ENCODE data around the gene PPP1R1C. TPM values are rescaled to one million over a fixed set of nuclear protein-coding genes. Genes with fewer than 3 reads are reported as not detected.
A peak's percentile ranks its signal among the peaks of the same experiment; 100 is the strongest.

Gene PPP1R1C
- total RNA-seq, 4 donors from 2014 or later = 0.96 to 4.3 TPM; not detected in 2

DNA sequence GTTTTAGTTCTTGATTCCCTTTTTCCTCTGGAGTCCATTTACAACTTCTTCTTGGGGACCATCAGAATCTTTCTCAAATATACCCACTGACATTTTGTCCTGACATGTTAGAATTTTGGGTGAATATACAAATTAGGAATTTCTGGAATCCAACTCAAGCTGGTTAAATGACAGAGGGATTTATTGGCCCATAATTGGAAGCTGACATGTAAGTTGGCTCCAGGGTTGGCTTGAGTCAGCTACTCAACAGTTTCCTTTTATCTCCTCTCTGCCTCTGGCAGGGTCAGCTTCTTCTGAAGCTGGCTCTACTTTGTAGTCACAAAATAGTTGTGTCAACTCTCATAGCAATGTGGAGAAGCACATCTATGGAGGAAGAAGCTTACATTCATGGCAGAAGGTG lies 36.6 kb upstream of the PPP1R1C start:
- in situ Hi-C loops (cut with MboI; ENCODE audit: low pct_ligation_motif_present in 1 of 4, low pct_unique_long_range_greater_than_20kb in 1 of 4, low sequenced_read_pairs in 3 of 4) (no loop called here), intact Hi-C loops (cut with DNase I; ENCODE audit: low total_unique reads) (no loop called here)
- no peak overlapping the region for H3K27ac ChIP-seq
- H3K36me3 ChIP-seq = no peaks in the 10 kb centered on the region
- H3K4me1 ChIP-seq = peaks cover 0 to 4% (median 0%) of the 10 kb centered on the region in 4 donors
- no peaks in the 10 kb centered on the region for H3K9me3 ChIP-seq
- TF ChIP-seq POLR2A (IDR thresholded peaks at IDR 0.05) = no peak
- H3K4me3 ChIP-seq = no peak overlapping the region
- no peak for DNase-seq
- no peaks in the 10 kb centered on the region for H3K27me3 ChIP-seq

DNA sequence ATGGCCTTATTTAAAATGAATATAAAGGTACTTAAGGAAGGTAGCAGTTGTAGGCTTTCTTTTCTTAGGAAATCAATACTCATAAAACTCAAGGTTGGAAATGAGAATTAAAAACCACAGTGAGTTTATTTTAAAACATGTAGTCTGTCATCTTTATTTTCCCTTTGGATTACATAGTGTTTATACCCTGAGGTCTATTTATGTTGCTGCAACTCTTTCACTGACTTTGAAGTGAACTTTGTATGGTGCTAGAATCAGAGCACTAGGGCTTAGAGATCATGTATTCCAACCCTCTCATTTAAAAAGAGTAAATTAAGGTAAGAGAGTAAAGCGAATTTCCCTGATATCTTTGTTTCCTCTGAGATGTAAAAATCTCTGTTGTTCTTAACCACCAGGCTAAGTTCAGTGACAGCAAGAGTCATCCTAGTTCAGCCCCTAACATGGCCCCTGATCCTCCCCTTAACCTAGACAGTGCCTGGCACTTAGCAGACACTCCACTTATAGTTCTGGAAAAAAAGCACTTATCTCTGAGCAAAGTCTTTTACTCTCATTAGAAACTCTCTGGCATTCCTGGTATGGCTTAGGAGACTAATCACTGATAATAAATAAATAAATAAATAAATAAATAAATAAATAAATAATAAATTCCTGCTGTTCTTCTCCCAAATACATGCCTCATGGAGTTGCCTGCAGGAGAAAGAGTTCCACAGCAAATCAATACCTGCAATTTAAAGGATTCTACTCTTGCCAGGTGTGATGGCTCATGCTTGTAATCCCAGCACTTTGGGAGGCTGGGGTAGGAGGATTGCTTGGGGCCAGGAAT lies 33.0 kb upstream of the PPP1R1C start:
- no peaks in the 10 kb centered on the region for H3K27me3 ChIP-seq
- peaks cover 2 to 13% (median 4%) of the 10 kb centered on the region in 4 donors for H3K4me1 ChIP-seq
- 82 to 100% methylated on average over 1 of the region's 1 CpG for WGBS, 2 donors (ENCODE audit: low coverage in 1 of 2)
- intact Hi-C loops (cut with DNase I; ENCODE audit: low total_unique reads) = no loop called here
- TF ChIP-seq POLR2AphosphoS5 (IDR thresholded peaks at IDR 0.05) (no peak), EP300 (IDR thresholded peaks at IDR 0.05; ENCODE audit: low read depth) (no peak), POLR2A (IDR thresholded peaks at IDR 0.05) (no peak)
- TF ChIP-seq, protein P1, sequence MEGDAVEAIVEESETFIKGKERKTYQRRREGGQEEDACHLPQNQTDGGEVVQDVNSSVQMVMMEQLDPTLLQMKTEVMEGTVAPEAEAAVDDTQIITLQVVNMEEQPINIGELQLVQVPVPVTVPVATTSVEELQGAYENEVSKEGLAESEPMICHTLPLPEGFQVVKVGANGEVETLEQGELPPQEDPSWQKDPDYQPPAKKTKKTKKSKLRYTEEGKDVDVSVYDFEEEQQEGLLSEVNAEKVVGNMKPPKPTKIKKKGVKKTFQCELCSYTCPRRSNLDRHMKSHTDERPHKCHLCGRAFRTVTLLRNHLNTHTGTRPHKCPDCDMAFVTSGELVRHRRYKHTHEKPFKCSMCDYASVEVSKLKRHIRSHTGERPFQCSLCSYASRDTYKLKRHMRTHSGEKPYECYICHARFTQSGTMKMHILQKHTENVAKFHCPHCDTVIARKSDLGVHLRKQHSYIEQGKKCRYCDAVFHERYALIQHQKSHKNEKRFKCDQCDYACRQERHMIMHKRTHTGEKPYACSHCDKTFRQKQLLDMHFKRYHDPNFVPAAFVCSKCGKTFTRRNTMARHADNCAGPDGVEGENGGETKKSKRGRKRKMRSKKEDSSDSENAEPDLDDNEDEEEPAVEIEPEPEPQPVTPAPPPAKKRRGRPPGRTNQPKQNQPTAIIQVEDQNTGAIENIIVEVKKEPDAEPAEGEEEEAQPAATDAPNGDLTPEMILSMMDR (IDR thresholded peaks at IDR 0.05) = no peak
- H3K36me3 ChIP-seq = no peaks in the 10 kb centered on the region
- H3K9me3 ChIP-seq = no peaks in the 10 kb centered on the region
- DNase-seq = no peak
- no peak overlapping the region for H3K27ac ChIP-seq
- in situ Hi-C loops (cut with MboI; ENCODE audit: low pct_ligation_motif_present in 1 of 4, low pct_unique_long_range_greater_than_20kb in 1 of 4, low sequenced_read_pairs in 3 of 4) = no loop called here
- H3K4me3 ChIP-seq = no peak overlapping the region

DNA sequence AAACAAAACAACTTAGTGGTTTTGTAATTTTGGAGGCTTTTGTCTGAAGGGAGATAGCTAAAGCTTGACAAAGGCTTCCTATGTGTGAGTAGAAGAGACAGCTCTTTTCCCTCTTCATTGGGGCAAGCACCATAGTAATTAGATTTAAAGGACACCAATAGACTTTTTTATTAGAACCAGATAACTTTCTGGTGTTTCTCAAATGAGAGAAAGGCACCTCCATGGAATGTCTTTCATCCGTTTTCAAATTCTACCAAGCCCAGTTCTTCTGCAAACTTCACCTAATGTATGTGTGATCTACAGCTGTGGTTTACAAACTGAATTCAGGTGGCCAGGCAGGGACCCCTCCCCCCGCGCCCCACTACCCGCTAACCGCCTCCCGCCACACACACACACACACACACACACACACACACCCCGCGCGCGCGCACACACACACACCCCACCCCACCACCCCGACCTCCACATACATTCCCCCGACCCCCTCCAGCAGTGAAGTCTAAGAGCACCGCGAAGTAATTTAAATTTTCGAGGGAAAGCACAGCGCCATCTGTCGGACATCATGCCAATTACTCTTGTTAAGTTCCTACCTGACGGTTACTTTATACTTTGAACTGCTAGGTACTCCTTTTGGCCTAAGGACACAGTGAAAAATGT lies 31.6 kb upstream of the PPP1R1C start:
- H3K4me3 ChIP-seq = peak overlapping the region in 2 of 4 donors; percentile 6 to 39
- TF ChIP-seq POLR2AphosphoS5 (IDR thresholded peaks at IDR 0.05) = no peak
- TF ChIP-seq, protein P1 (IDR thresholded peaks at IDR 0.05) = peak; percentile 51 to 70 (median 67)
- 3 to 8% methylated on average over 1 to 19 of the region's 19 CpGs for WGBS, 2 donors (ENCODE audit: low coverage in 1 of 2)
- H3K27me3 ChIP-seq = no peaks in the 10 kb centered on the region
- no peaks in the 10 kb centered on the region for H3K9me3 ChIP-seq
- no peak overlapping the region for H3K27ac ChIP-seq
- intact Hi-C loops (cut with DNase I; ENCODE audit: low total_unique reads) (no loop called here), in situ Hi-C loops (cut with MboI; ENCODE audit: low pct_ligation_motif_present in 1 of 4, low pct_unique_long_range_greater_than_20kb in 1 of 4, low sequenced_read_pairs in 3 of 4) (no loop called here)
- no peaks in the 10 kb centered on the region for H3K36me3 ChIP-seq
- DNase-seq = peak; percentile 75
- H3K4me1 ChIP-seq = peaks cover 2 to 13% (median 4%) of the 10 kb centered on the region in 4 donors

DNA sequence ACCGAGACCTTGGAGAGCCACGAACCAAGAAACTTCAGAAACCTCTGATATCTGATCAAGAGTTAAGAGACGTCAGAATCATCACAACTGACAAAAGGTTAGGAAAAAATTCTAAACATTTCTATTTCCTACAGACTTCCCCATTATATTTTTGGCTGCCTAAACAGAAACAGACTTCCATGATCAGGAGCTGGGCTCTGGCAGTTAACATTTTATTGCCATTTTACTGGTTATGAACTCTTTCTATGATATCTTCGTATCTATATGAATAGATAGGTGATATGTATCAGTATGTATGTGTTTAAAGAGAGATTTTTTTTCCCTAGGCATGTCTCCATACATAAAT lies 31.1 kb upstream of the PPP1R1C start:
- Histone ChIP-seq H3K27me3 (no peaks in the 10 kb centered on the region), H3K4me1 (peaks cover 2 to 13% (median 4%) of the 10 kb centered on the region in 4 donors), H3K4me3 (peak overlapping the region in 2 of 4 donors; percentile 6 to 39), H3K9me3 (no peaks in the 10 kb centered on the region), H3K27ac (peak overlapping the region in 1 of 4 donors; percentile 12), H3K36me3 (no peaks in the 10 kb centered on the region)
- DNase-seq = no peak
- TF ChIP-seq POLR2AphosphoS5 (IDR thresholded peaks at IDR 0.05) = no peak
- TF ChIP-seq, protein P1 (IDR thresholded peaks at IDR 0.05) = no peak
- TF ChIP-seq POLR2A (IDR thresholded peaks at IDR 0.05) = no peak
- TF ChIP-seq EP300 (IDR thresholded peaks at IDR 0.05; ENCODE audit: low read depth) = no peak
- intact Hi-C loops (cut with DNase I; ENCODE audit: low total_unique reads) (no loop called here), in situ Hi-C loops (cut with MboI; ENCODE audit: low pct_ligation_motif_present in 1 of 4, low pct_unique_long_range_greater_than_20kb in 1 of 4, low sequenced_read_pairs in 3 of 4) (no loop called here)
- WGBS, 2 donors (ENCODE audit: low coverage in 1 of 2) = 21 to 31% methylated on average over 3 to 4 of the region's 4 CpGs

All from transverse colon (tissue), 4 donors.